Measurements from ENCODE around the gene NEGR1. TPM values are rescaled to one million over a fixed set of nuclear protein-coding genes. Genes with fewer than 3 reads are reported as not detected.

The NEGR1 gene
- total RNA-seq, 2 donors from 2014 or later = 0.08 TPM; not detected in 1

DNA sequence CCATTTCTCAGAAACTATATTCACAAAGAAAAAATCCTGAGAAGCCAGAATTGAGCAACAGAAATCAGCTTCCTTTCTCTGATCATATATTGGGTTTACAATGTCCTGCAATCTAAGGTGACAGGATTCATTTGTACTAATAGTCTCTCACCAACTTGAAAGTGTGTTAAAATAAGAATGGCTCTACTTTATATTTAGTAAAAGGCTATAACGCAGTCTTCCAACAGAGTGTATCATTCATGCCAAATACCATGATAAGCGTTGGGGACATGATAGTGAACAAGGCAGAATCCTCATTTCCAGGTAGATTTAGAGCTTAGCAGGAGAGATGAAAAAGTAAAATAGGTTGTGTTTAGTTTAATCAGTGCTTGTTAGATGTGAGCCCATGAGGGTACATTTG is 682.3 kb downstream of the NEGR1 start:
- Mint-ChIP-seq H3K4me1 (no peaks in the 10 kb centered on the region), H3K27ac (no peak overlapping the region), H3K27me3 (no peaks in the 10 kb centered on the region), H3K36me3 (ENCODE audit: low read depth) (no peaks in the 10 kb centered on the region), H3K4me3 (no peak overlapping the region)
- H3K9me3 ChIP-seq (ENCODE audit: control insufficient read depth, low read length, poor library complexity, severe bottlenecking) = no peaks in the 10 kb centered on the region
- DNase-seq = no peak
- no peak for ATAC-seq

DNA sequence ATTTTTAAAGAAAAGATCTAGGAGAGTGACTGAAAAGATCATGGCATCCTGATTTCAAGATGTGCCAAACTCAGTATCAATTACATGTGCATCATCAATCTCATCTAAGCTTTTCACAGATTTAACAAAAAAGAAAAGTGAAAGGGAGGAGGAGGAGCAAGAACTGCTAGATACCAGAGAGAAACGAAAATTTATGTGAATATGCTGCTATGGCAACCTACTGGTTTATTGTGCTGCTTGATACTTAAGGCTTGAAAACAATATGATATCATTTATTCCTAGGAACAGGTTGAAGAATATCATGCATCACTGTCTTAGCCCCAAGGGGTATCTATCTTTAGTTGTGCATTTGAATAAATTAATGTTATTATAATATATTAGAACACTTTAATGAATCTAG is 683.0 kb downstream of the NEGR1 start:
- H3K9me3 ChIP-seq (ENCODE audit: control insufficient read depth, low read length, poor library complexity, severe bottlenecking) = no peaks in the 10 kb centered on the region
- DNase-seq (no peak), ATAC-seq (no peak)
- no peaks in the 10 kb centered on the region for H3K27me3 Mint-ChIP-seq
- no peak overlapping the region for H3K4me3 Mint-ChIP-seq
- H3K4me1 Mint-ChIP-seq = no peaks in the 10 kb centered on the region
- H3K27ac Mint-ChIP-seq = no peak overlapping the region
- H3K36me3 Mint-ChIP-seq (ENCODE audit: low read depth) = no peaks in the 10 kb centered on the region

DNA sequence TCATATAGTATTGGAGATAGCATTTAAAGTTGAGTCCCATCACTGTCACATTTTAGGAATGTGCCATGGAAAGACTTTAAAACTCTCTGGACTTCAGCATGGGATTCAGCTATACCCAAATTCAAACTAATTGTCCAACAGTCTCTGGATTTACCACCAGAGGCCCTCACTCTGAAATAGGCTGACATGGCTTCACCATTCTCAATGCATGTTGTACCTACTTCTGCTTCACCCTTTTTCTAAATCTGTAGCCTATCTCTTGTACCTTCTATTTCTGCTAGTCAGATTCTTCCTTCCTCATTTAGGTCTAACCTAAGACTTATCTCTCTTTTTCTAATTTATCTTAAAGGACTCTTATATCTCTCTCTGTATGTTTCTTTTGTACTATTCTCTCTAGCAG is 688.8 kb downstream of the NEGR1 start:
- ATAC-seq (no peak), DNase-seq (no peak)
- Mint-ChIP-seq H3K4me3 (no peak overlapping the region), H3K36me3 (ENCODE audit: low read depth) (no peaks in the 10 kb centered on the region), H3K4me1 (no peaks in the 10 kb centered on the region), H3K27me3 (no peaks in the 10 kb centered on the region), H3K27ac (no peak overlapping the region)
- no peaks in the 10 kb centered on the region for H3K9me3 ChIP-seq (ENCODE audit: control insufficient read depth, low read length, poor library complexity, severe bottlenecking)

DNA sequence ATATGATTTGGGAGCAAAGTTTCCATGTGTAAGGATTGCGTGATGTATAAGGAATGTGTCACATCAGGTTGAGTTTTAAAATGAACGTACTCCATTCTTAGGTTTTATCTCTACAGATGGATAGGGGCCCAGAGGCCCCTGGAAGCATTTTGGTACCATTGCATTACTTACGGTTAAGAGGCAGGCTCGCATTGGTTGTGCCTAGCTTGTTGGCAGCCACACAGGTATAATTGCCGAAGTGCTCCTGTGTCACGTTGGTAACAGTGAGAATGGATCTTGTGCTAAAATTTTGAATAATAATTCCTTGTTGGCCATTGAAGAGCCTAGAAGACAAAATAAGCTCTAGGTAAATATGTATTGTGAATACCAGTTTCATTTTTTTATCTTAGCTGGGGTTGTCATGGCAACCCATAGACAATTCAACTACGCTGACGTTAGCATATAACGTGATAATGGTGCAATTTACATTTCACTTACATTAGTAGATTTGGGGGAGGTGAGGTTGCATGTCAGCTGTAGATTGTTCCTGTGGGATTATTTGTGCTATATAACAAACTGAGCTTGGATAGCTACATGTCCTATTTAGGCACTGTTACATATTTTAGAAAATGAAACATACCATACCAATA is 689.6 kb downstream of the NEGR1 start:
- Mint-ChIP-seq H3K27ac (no peak overlapping the region), H3K4me1 (no peaks in the 10 kb centered on the region), H3K27me3 (no peaks in the 10 kb centered on the region), H3K36me3 (ENCODE audit: low read depth) (no peaks in the 10 kb centered on the region), H3K4me3 (no peak overlapping the region)
- ATAC-seq (no peak), DNase-seq (no peak)
- H3K9me3 ChIP-seq (ENCODE audit: control insufficient read depth, low read length, poor library complexity, severe bottlenecking) = no peaks in the 10 kb centered on the region

DNA sequence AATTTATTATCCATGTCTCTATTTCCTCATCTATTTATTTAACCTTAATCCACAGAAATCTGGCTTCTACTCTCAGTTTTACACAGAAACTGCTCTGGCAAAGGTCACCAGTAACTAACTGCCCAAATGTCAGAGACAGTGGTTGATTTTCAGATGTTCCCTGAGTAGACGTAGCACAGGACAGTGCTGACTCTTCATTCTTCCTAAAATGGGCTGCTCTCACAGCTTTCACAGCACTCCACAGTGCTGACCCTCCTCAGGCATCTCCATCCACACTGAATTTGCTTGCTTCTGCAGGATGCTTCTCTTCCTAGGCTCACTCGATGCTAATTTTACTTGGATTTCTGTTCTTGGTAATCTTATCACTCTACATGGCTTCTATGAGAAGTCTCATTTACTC is 693.3 kb downstream of the NEGR1 start:
- H3K27me3 Mint-ChIP-seq = no peaks in the 10 kb centered on the region
- H3K36me3 Mint-ChIP-seq (ENCODE audit: low read depth) = no peaks in the 10 kb centered on the region
- H3K27ac Mint-ChIP-seq = no peak overlapping the region
- H3K4me3 Mint-ChIP-seq = no peak overlapping the region
- ATAC-seq = no peak
- no peaks in the 10 kb centered on the region for H3K4me1 Mint-ChIP-seq
- DNase-seq = no peak
- H3K9me3 ChIP-seq (ENCODE audit: control insufficient read depth, low read length, poor library complexity, severe bottlenecking) = no peaks in the 10 kb centered on the region

DNA sequence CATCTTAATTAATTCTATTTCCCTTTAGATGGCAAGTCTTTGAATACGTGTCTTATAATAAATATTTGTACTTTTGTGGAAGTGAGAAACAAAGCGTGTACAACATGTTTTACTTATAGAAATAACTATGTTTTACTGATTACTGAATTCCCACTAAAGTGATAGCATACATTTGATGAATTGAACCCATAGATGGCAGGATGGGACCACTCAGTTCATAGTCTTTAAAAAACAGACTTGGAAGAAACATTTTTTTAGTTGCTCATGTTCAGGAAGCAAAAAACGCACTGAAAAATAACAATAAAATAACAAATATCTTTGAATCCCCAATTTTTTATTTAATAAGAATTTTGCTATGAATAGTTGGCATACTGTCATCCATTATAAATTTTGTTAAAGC is 694.4 kb downstream of the NEGR1 start:
- Mint-ChIP-seq H3K27me3 (no peaks in the 10 kb centered on the region), H3K27ac (no peak overlapping the region), H3K4me1 (no peaks in the 10 kb centered on the region), H3K36me3 (ENCODE audit: low read depth) (no peaks in the 10 kb centered on the region), H3K4me3 (no peak overlapping the region)
- no peak for DNase-seq
- H3K9me3 ChIP-seq (ENCODE audit: control insufficient read depth, low read length, poor library complexity, severe bottlenecking) = no peaks in the 10 kb centered on the region
- ATAC-seq = no peak

DNA sequence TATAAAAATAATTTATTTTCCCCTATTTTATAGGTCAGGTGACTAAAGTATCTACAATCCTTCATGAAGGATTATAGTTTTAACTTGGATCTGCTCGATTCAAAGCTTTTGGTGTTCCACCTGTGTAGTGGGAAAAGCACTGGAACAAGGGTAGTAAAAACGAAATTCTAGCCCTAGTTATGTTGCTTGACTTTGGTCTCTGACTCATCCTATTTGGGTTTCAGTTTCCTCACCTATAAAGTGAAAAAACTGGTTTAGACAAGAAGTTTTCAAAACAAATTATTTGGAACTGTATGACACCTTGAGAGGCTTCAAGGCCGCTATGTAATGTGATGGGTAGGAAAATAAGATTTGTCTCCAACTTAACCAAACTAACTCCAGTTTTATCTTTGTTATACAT is 696.3 kb downstream of the NEGR1 start:
- H3K9me3 ChIP-seq (ENCODE audit: control insufficient read depth, low read length, poor library complexity, severe bottlenecking) = no peaks in the 10 kb centered on the region
- H3K4me1 Mint-ChIP-seq = no peaks in the 10 kb centered on the region
- DNase-seq = no peak
- ATAC-seq = no peak
- no peaks in the 10 kb centered on the region for H3K27me3 Mint-ChIP-seq
- no peak overlapping the region for H3K27ac Mint-ChIP-seq
- no peak overlapping the region for H3K4me3 Mint-ChIP-seq
- H3K36me3 Mint-ChIP-seq (ENCODE audit: low read depth) = no peaks in the 10 kb centered on the region

DNA sequence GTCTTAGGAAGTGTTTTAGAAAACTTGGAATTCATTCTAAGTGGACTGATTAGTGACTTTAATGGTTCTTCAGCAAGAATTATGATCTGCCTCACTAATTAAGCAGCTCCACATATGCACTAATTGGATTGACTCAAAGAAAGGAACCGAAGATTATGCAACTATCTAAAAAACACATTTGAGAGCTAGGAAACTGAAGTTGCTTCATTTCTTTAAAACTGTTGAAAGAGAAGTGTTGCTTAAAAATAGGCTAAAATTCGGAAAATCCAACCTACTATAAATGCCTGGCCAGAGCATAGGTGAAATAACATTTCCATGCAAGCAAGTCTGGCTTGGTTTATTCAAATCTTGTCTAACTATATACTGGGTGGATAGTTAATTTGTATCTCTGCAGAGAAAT is 698.6 kb downstream of the NEGR1 start:
- DNase-seq (no peak), ATAC-seq (no peak)
- no peaks in the 10 kb centered on the region for H3K27me3 Mint-ChIP-seq
- no peaks in the 10 kb centered on the region for H3K36me3 Mint-ChIP-seq (ENCODE audit: low read depth)
- H3K4me1 Mint-ChIP-seq = no peaks in the 10 kb centered on the region
- H3K9me3 ChIP-seq (ENCODE audit: control insufficient read depth, low read length, poor library complexity, severe bottlenecking) = no peaks in the 10 kb centered on the region
- no peak overlapping the region for H3K27ac Mint-ChIP-seq
- H3K4me3 Mint-ChIP-seq = no peak overlapping the region

DNA sequence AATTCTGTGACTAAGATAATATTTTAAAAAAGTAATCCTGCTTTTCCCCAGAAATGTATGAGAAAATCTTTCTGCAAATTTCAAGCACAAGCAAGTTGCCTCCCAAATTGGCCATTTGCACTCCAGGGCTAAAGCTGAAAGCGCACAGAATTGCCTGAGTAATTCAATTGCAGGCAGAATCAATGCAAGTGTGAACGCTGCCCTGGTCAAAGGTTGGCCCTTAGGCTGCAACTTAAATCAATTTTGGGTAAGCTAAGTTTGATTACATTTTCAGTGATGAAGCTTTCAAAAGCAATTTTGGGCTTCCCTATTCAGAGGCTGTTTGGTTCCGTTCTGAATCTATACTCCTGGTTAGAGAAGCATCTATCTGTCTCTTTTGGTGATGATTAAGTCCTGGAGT is 699.7 kb downstream of the NEGR1 start:
- DNase-seq (no peak), ATAC-seq (no peak)
- Mint-ChIP-seq H3K27ac (no peak overlapping the region), H3K4me3 (no peak overlapping the region), H3K27me3 (no peaks in the 10 kb centered on the region), H3K36me3 (ENCODE audit: low read depth) (no peaks in the 10 kb centered on the region), H3K4me1 (no peaks in the 10 kb centered on the region)
- no peaks in the 10 kb centered on the region for H3K9me3 ChIP-seq (ENCODE audit: control insufficient read depth, low read length, poor library complexity, severe bottlenecking)

DNA sequence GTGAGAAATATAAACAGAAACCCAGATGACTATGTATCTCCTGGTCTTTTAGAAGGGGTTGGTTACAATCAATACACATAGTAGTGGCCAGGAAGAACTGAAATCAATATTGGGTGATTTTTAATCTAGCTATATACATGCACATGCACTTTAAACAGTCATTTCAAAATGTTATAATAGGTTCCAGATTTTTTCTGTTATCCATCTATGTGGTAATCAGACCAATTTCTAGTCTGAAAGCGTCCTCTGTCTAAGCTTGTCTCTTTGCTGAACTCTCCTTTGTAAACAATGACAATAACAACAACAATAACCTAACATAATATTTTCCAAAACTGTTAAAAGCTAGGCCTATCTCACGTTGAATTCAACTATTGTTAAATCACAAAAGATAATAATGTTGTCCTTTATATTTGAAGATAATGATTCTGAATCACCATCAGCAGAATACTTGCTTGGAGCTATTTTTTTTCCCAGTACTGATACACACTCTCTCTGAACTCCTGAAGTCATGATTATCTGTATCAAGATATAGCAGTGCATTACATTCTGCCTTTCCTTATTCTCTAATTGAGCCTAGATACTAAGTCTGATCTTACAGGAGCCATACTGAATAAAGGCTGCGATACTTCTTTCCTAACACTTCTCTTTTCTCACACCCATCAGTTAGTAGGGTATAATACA is 704.7 kb downstream of the NEGR1 start:
- DNase-seq (no peak), ATAC-seq (no peak)
- Mint-ChIP-seq H3K27me3 (no peaks in the 10 kb centered on the region), H3K4me3 (no peak overlapping the region), H3K27ac (no peak overlapping the region), H3K36me3 (ENCODE audit: low read depth) (no peaks in the 10 kb centered on the region), H3K4me1 (no peaks in the 10 kb centered on the region)
- H3K9me3 ChIP-seq (ENCODE audit: control insufficient read depth, low read length, poor library complexity, severe bottlenecking) = no peaks in the 10 kb centered on the region

DNA sequence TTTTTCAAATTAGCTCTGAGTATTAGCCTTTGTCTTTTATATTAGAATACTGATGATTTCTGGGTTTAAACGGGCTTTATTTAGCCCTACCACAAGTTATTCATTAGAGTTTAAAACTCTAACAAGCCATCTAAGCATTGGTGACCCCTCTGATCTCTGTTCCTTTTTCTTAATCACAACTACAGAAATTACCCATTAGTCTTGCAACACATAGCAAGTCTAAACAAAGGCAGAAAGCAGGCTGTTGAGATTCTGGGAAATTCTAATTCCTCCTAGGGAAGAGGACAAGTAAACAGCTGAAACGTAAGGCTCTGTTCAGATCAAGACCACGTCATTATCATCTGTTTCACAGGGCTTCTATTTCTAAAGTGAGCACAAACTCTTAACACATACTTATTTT is 710.3 kb downstream of the NEGR1 start:
- Mint-ChIP-seq H3K4me1 (no peaks in the 10 kb centered on the region), H3K27me3 (no peaks in the 10 kb centered on the region), H3K27ac (no peak overlapping the region), H3K4me3 (no peak overlapping the region), H3K36me3 (ENCODE audit: low read depth) (no peaks in the 10 kb centered on the region)
- ATAC-seq (no peak), DNase-seq (no peak)
- H3K9me3 ChIP-seq (ENCODE audit: control insufficient read depth, low read length, poor library complexity, severe bottlenecking) = no peaks in the 10 kb centered on the region

DNA sequence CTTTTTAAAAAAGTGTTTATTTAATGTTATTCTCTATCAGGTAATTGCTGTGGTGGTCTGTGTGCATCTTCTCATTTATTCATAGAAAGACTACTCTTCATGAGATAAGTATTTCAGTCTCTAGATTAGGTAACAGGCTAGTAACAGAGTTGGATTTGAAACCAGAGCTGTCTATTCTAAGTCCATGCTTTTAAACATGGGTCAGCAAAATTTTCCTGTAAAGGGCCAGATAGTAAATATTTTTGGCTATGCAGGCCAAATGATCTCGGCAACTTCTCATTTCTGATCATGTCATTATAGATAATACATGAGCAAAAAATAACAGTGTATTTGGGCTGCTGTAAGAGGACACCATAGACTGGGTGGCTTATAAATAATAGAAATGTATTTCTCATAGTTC is 715.9 kb downstream of the NEGR1 start:
- no peak for ATAC-seq

DNA sequence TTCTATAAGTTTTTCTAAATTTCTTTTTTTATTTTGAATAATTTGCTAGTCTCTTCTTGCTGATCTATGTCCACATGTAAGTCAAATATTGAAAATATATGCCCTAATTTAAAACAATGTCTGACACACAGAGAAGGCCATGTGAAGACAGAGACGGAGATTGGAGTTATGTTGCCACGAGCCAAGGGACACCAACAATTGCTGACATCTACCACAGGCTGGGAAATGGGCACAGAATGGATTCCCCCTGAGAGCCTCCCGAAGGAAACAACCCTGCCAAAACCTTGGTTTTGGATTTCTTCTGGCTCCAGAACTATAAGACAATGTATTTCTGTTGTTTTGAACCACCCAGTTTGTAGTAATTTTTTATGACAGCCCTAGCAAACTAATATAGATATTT is 716.5 kb downstream of the NEGR1 start:
- DNase-seq (no peak), ATAC-seq (no peak)
- Mint-ChIP-seq H3K36me3 (ENCODE audit: low read depth) (no peaks in the 10 kb centered on the region), H3K4me1 (no peaks in the 10 kb centered on the region), H3K27ac (no peak overlapping the region), H3K27me3 (no peaks in the 10 kb centered on the region), H3K4me3 (no peak overlapping the region)
- H3K9me3 ChIP-seq (ENCODE audit: control insufficient read depth, low read length, poor library complexity, severe bottlenecking) = no peaks in the 10 kb centered on the region

More for the DNA sequence above, 715.9 kb downstream of the NEGR1 start:
- H3K9me3 ChIP-seq (ENCODE audit: control insufficient read depth, low read length, poor library complexity, severe bottlenecking) = no peaks in the 10 kb centered on the region
- Mint-ChIP-seq H3K4me1 (no peaks in the 10 kb centered on the region), H3K36me3 (ENCODE audit: low read depth) (no peaks in the 10 kb centered on the region), H3K27ac (no peak overlapping the region), H3K27me3 (no peaks in the 10 kb centered on the region), H3K4me3 (no peak overlapping the region)
- no peak for DNase-seq

DNA sequence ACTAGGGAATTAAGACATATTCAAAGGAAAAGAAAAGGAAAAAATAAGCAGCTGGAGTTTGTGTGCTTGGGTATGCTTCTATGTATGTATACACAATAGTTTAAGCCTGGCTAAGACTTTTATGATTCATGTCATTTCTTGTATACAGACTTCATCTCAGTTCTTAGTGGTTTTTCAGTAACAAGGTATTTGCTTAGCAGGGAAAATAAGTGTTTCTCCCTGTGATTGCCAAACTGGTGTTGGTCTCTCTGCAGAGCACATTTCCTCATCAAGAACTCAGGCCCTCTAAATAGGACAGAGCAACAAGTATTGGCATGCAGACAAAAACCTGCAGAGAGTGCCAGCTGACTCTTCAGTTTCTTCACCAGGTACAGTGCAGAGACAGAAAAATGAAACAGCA is 717.1 kb downstream of the NEGR1 start:
- no peak for ATAC-seq

More for the DNA sequence above, 717.1 kb downstream of the NEGR1 start:
- DNase-seq = no peak
- Mint-ChIP-seq H3K27ac (no peak overlapping the region), H3K4me1 (no peaks in the 10 kb centered on the region), H3K27me3 (no peaks in the 10 kb centered on the region), H3K36me3 (ENCODE audit: low read depth) (no peaks in the 10 kb centered on the region), H3K4me3 (no peak overlapping the region)
- no peaks in the 10 kb centered on the region for H3K9me3 ChIP-seq (ENCODE audit: control insufficient read depth, low read length, poor library complexity, severe bottlenecking)
